Neural cell (in vitro differentiated cells): ENCODE measurements around the gene PRKAB2. TPM values are rescaled to one million over a fixed set of nuclear protein-coding genes. Genes with fewer than 3 reads are reported as not detected.
"Not testable (repeated sequence)": the region's sequence is repeated elsewhere in the genome, so short reads cannot be mapped to it uniquely, and the experiment has no call there.

Experiments
- H2AFZ ChIP-seq: fragments of 200-600, 300-800 bp; sonication (generic), shearing (Covaris generic); 2 replicates; pipeline ENCODE4 v1.6.0; 2014; ENCODE audit warnings: low read depth, mild to moderate bottlenecking, antibody characterized with exemption, low read length, moderate library complexity
- H3F3A ChIP-seq: fragments of 200-600 bp; shearing (Covaris generic); 2 replicates; pipeline ENCODE4 v1.6.1; 2016; ENCODE audit warnings: mild to moderate bottlenecking, moderate library complexity, mixed read lengths, antibody characterized with exemption, low read length; ENCODE audit not compliant: insufficient read depth, poor library complexity, severe bottlenecking
- H3K27ac ChIP-seq: fragments of 200-600, 300-800 bp; sonication (generic), shearing (Covaris generic); 2 replicates; pipeline ENCODE4 v1.5.1; 2014; ENCODE audit warnings: mild to moderate bottlenecking, low read length, moderate library complexity
- H3K27me3 ChIP-seq: fragments of 300-800, 200-600 bp; sonication (generic), shearing (Covaris generic); 2 replicates; pipeline ENCODE4 v1.6.0; 2014; ENCODE audit warnings: mild to moderate bottlenecking, low read depth, low read length, moderate library complexity; ENCODE audit not compliant: insufficient read depth
- H3K36me3 ChIP-seq: fragments of 300-800, 200-600 bp; sonication (generic), shearing (Covaris generic); 2 replicates; pipeline ENCODE4 v1.5.1; 2014; ENCODE audit warnings: mild to moderate bottlenecking, antibody characterized with exemption, low read length, moderate library complexity; ENCODE audit not compliant: insufficient read depth
- H3K4me2 ChIP-seq: fragments of 300-800, 200-600 bp; sonication (generic), shearing (Covaris generic); 2 replicates; pipeline ENCODE4 v1.6.0; 2014; ENCODE audit warnings: mild to moderate bottlenecking, low read length
- H3K4me3 ChIP-seq: fragments of 300-800, 200-600 bp; sonication (generic), shearing (Covaris generic); 2 replicates; pipeline ENCODE4 v1.5.1; 2014; ENCODE audit warnings: mild to moderate bottlenecking, low read length, moderate library complexity
- H3K79me2 ChIP-seq: fragments of 200-600 bp; shearing (Covaris generic); replicated peaks from 2 replicates; pipeline ENCODE4 v1.6.0; 2014; ENCODE audit warnings: mild to moderate bottlenecking, low read length, moderate library complexity; ENCODE audit not compliant: insufficient read depth
- H3K9ac ChIP-seq: fragments of 300-800, 200-600 bp; sonication (generic), shearing (Covaris generic); 2 replicates; pipeline ENCODE4 v1.6.1; 2016; ENCODE audit warnings: mild to moderate bottlenecking, low read length, mixed read lengths
- H3K9me2 ChIP-seq: fragments of 200-600 bp; shearing (Covaris generic); 2 replicates; pipeline ENCODE4 v1.6.1; 2016; ENCODE audit warnings: mild to moderate bottlenecking, low read length, mixed read lengths; ENCODE audit not compliant: insufficient read depth
- H3K9me3 ChIP-seq: fragments of 200-600, 300-800 bp; sonication (generic), shearing (Covaris generic); 2 replicates; pipeline ENCODE4 v1.6.1; 2016; ENCODE audit warnings: mild to moderate bottlenecking, mixed run types, low read length, moderate library complexity, mixed read lengths
- H4K20me1 ChIP-seq: fragments of 200-600 bp; shearing (Covaris generic); 2 replicates; pipeline ENCODE4 v1.6.1; 2016; ENCODE audit warnings: mild to moderate bottlenecking, mixed run types; ENCODE audit not compliant: insufficient read depth
- EP300 ChIP-seq: fragments of 450-650 bp; conservative IDR thresholded peaks from 2 replicates; pipeline ENCODE4 v1.6.1; 2014; ENCODE audit warnings: antibody characterized with exemption, mild to moderate bottlenecking, moderate library complexity; ENCODE audit not compliant: poor library complexity, severe bottlenecking
- EZH2 ChIP-seq: fragments of 200-600, 300-800 bp; shearing (Covaris generic), sonication (generic); IDR thresholded peaks from 2 replicates; pipeline ENCODE4 v1.6.1; 2014; ENCODE audit warnings: antibody characterized with exemption, low read length, borderline replicate concordance, mild to moderate bottlenecking; ENCODE audit not compliant: insufficient read depth, poor library complexity, severe bottlenecking
- MXI1 ChIP-seq: fragments of 450-650 bp; conservative IDR thresholded peaks from 2 replicates; pipeline ENCODE4 v1.6.1; 2014; ENCODE audit warnings: antibody characterized with exemption, mild to moderate bottlenecking; ENCODE audit not compliant: poor library complexity, severe bottlenecking
- POLR2AphosphoS5 ChIP-seq: IDR thresholded peaks from 2 replicates; pipeline ENCODE4 v1.6.1; 2012
- RAD21 ChIP-seq: fragments of 450-650 bp; conservative IDR thresholded peaks from 2 replicates; pipeline ENCODE4 v1.6.1; 2014; ENCODE audit warnings: antibody characterized with exemption, mild to moderate bottlenecking, moderate library complexity
- SMC3 ChIP-seq: fragments of 450-650 bp; conservative IDR thresholded peaks from 2 replicates; pipeline ENCODE4 v1.6.1; 2014; ENCODE audit warnings: antibody characterized with exemption, mild to moderate bottlenecking, moderate library complexity; ENCODE audit not compliant: poor library complexity
- TAF1 ChIP-seq: IDR thresholded peaks from 2 replicates; pipeline ENCODE4 v1.6.1; 2012; ENCODE audit warnings: low read depth
- polyA plus RNA-seq: library from polyadenylated mRNA; depleted of rRNA; stranded (reverse); fragments of >200 nt; gene quantifications from 2 replicates; pipeline ENCODE4 v1.2.3, GENCODE V29; 2014
- TF ChIP-seq, protein P1 (sequence below): fragments of 450-650 bp; IDR thresholded peaks from 2 replicates; pipeline ENCODE4 v1.5.1; 2014; ENCODE audit warnings: antibody characterized with exemption, mild to moderate bottlenecking, moderate library complexity; ENCODE audit not compliant: poor library complexity, severe bottlenecking
- TF ChIP-seq, protein P2 (sequence below): IDR thresholded peaks from 2 replicates; pipeline ENCODE4 v1.6.1; 2012; ENCODE audit warnings: borderline replicate concordance

PRKAB2 gene
- polyA plus RNA-seq, 1 donor from 2014 or later, result 39.9 TPM

DNA sequence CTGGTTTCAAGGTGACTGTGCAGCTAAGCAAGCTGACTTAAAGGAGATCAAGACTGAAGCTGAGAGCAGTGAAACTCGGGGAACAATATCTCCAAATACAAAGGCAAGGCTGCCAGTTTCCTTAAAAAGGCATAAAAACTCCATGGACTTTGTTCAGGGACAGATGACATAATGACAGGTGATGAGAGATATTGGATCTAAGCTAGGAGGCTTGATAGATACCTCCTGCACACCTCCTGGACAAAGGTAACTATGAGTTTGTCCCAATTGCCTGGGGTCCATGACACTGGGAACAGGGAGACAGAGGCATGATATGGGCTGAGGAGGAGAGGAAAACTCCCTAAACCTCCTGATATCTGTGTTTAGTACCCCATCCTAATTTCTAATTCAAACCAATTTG lies 55.2 kb downstream of the PRKAB2 start:
- H3K9me2 ChIP-seq, result no peaks in the 10 kb centered on the region
- TF ChIP-seq TAF1 (no peak), SMC3 (no peak), EP300 (no peak), POLR2AphosphoS5 (no peak), MXI1 (no peak), RAD21 (no peak), EZH2 (no peak)
- TF ChIP-seq, protein P1, sequence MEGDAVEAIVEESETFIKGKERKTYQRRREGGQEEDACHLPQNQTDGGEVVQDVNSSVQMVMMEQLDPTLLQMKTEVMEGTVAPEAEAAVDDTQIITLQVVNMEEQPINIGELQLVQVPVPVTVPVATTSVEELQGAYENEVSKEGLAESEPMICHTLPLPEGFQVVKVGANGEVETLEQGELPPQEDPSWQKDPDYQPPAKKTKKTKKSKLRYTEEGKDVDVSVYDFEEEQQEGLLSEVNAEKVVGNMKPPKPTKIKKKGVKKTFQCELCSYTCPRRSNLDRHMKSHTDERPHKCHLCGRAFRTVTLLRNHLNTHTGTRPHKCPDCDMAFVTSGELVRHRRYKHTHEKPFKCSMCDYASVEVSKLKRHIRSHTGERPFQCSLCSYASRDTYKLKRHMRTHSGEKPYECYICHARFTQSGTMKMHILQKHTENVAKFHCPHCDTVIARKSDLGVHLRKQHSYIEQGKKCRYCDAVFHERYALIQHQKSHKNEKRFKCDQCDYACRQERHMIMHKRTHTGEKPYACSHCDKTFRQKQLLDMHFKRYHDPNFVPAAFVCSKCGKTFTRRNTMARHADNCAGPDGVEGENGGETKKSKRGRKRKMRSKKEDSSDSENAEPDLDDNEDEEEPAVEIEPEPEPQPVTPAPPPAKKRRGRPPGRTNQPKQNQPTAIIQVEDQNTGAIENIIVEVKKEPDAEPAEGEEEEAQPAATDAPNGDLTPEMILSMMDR, result no peak
- TF ChIP-seq, protein P2, sequence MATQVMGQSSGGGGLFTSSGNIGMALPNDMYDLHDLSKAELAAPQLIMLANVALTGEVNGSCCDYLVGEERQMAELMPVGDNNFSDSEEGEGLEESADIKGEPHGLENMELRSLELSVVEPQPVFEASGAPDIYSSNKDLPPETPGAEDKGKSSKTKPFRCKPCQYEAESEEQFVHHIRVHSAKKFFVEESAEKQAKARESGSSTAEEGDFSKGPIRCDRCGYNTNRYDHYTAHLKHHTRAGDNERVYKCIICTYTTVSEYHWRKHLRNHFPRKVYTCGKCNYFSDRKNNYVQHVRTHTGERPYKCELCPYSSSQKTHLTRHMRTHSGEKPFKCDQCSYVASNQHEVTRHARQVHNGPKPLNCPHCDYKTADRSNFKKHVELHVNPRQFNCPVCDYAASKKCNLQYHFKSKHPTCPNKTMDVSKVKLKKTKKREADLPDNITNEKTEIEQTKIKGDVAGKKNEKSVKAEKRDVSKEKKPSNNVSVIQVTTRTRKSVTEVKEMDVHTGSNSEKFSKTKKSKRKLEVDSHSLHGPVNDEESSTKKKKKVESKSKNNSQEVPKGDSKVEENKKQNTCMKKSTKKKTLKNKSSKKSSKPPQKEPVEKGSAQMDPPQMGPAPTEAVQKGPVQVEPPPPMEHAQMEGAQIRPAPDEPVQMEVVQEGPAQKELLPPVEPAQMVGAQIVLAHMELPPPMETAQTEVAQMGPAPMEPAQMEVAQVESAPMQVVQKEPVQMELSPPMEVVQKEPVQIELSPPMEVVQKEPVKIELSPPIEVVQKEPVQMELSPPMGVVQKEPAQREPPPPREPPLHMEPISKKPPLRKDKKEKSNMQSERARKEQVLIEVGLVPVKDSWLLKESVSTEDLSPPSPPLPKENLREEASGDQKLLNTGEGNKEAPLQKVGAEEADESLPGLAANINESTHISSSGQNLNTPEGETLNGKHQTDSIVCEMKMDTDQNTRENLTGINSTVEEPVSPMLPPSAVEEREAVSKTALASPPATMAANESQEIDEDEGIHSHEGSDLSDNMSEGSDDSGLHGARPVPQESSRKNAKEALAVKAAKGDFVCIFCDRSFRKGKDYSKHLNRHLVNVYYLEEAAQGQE, result no peak
- H3K9me3 ChIP-seq, result no peaks in the 10 kb centered on the region
- no peak overlapping the region for H3K27ac ChIP-seq
- H4K20me1 ChIP-seq, result no peaks in the 10 kb centered on the region
- no peaks in the 10 kb centered on the region for H3K36me3 ChIP-seq
- H3K4me2 ChIP-seq, result no peak overlapping the region
- no peaks in the 10 kb centered on the region for H3K27me3 ChIP-seq
- H2AFZ ChIP-seq, result no peak overlapping the region
- H3K9ac ChIP-seq, result no peak overlapping the region
- H3K79me2 ChIP-seq, result no peaks in the 10 kb centered on the region
- H3K4me3 ChIP-seq, result no peak overlapping the region
- no peaks in the 10 kb centered on the region for H3F3A ChIP-seq

DNA sequence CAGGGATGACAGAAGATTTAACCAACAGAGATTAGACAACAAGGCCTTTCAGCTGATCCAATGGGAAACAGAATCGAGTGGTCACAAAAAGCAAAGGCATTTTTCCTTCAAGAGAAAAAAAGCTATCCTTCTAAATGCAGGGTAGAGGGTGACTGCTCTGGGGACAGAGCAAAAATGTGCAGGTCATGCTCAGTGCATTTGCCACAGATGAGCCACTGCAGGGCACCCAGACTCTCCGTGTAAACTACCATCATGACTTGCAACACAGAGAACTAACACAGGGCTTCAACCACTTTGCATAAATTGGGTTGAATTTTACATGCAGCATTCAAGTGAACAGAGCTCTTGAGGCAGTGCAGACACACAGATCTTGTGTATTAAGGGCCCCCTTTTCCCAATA lies 56.8 kb downstream of the PRKAB2 start:
- no peaks in the 10 kb centered on the region for H3K27me3 ChIP-seq
- no peak overlapping the region for H3K4me2 ChIP-seq
- H3K9me2 ChIP-seq, result no peaks in the 10 kb centered on the region
- H3F3A ChIP-seq, result no peaks in the 10 kb centered on the region
- no peaks in the 10 kb centered on the region for H3K79me2 ChIP-seq
- H3K36me3 ChIP-seq, result no peaks in the 10 kb centered on the region
- no peak overlapping the region for H2AFZ ChIP-seq
- no peaks in the 10 kb centered on the region for H4K20me1 ChIP-seq
- no peak overlapping the region for H3K9ac ChIP-seq
- TF ChIP-seq, protein P1, result no peak
- TF ChIP-seq MXI1 (no peak), EZH2 (no peak), RAD21 (no peak), SMC3 (no peak)
- no peak overlapping the region for H3K4me3 ChIP-seq
- no peaks in the 10 kb centered on the region for H3K9me3 ChIP-seq
- no peak overlapping the region for H3K27ac ChIP-seq

DNA sequence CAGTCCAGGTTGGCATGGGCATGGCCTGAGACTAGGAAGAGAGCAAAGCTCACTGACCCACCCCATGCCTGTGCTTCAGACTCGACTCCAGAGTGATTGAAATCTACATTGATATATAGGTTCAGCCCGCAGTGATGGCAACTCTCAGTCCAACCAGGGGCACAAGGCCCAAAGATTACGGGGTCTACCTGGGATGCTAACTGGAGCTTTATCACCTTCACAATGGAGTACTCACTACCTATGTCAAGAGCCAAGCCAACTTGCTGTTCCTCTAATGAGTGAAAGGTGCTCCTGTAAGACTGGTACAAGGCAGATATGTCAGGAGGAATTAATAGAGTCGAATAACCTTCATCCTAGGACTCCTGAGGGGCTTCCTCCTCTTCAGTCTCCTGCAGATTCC lies 57.2 kb downstream of the PRKAB2 start:
- not testable (repeated sequence) for H3K9me3 ChIP-seq, H4K20me1 ChIP-seq, H3K36me3 ChIP-seq, H3K4me3 ChIP-seq, H3F3A ChIP-seq, H3K79me2 ChIP-seq, H3K9ac ChIP-seq, H3K4me2 ChIP-seq, H3K9me2 ChIP-seq, H2AFZ ChIP-seq, H3K27me3 ChIP-seq, H3K27ac ChIP-seq

DNA sequence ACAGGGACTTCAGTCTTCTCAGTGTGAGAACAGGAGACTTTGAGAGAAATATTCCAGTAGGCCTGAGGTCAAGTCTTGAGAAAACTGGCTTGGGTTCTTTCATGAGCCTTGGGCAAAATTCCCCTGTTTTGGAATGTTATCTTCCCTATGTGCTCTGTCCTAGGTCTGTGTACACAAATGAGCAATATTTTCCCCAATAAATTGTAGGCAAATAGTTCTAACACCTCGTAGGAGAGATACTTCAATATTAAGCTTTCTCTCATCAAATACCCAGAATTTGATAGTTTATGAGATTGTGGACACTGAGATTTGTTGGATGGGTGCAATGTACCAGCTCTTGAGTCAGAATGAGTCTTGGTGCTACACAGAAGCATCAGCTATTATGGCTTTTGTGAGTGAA lies 57.9 kb downstream of the PRKAB2 start:
- H3K36me3 ChIP-seq, H3K9ac ChIP-seq, H3F3A ChIP-seq, H3K9me3 ChIP-seq, H3K27ac ChIP-seq, H3K4me2 ChIP-seq, H3K27me3 ChIP-seq, H3K9me2 ChIP-seq, H3K4me3 ChIP-seq, H3K79me2 ChIP-seq, H4K20me1 ChIP-seq, H2AFZ ChIP-seq: not testable (repeated sequence)
